AG04449 (cell line): Measurements from ENCODE around the gene LDLRAD4.

ENCODE experiments used
- CTCF ChIA-PET: fragments of 350-600 bp; formaldehyde crosslinking; extraction: SDS; loops from one replicate; lab custom pipeline; 2021; ENCODE audit warnings: antibody characterized with exemption; lab: Yijun Ruan, JAX
- POLR2A ChIA-PET: fragments of 400-600, 350-600 bp; formaldehyde crosslinking; extraction: SDS; loops from one replicate; lab custom pipeline; 2020; ENCODE audit warnings: antibody characterized with exemption, inconsistent platforms; lab: Yijun Ruan, JAX
- DNase-seq: peaks from one replicate; pipeline ENCODE4 v3.0.0-alpha.2; 2010; ENCODE audit warnings: low read depth, low spot score
- H3K4me3 ChIP-seq: 2 replicates; pipeline ENCODE4 v1.5.1; 2011; ENCODE audit warnings: low read depth, mild to moderate bottlenecking, control low read depth, low read length
- CTCF ChIP-seq: IDR thresholded peaks from one replicate; pipeline ENCODE4 v1.5.1; 2011; ENCODE audit warnings: mild to moderate bottlenecking, moderate library complexity, low read length, control low read depth, inconsistent platforms; ENCODE audit not compliant: insufficient read depth; ENCODE audit errors: missing control alignments

The LDLRAD4 gene

GRCh38 chr18:13638719-13639595 is 420.4 kb downstream of the LDLRAD4 start:
- no peak overlapping the region for H3K4me3 ChIP-seq
- ChIA-PET CTCF (interaction anchor here (0.6 kb wide), 1 partner anchor 33 kb away, joined by 3 read pairs; no protein-coding TSS in a partner anchor), POLR2A (no interaction called here)
- TF ChIP-seq CTCF: no peak
- no peak for DNase-seq

GRCh38 chr18:13640266-13640860 is 421.8 kb downstream of the LDLRAD4 start:
- TF ChIP-seq CTCF: no peak
- H3K4me3 ChIP-seq: no peak overlapping the region
- no peak for DNase-seq
- ChIA-PET CTCF (no interaction called here), POLR2A (no interaction called here)

GRCh38 chr18:13641551-13642439 is 423.2 kb downstream of the LDLRAD4 start:
- no peak overlapping the region for H3K4me3 ChIP-seq
- TF ChIP-seq CTCF: no peak
- ChIA-PET CTCF (no interaction called here), POLR2A (no interaction called here)
- no peak for DNase-seq

GRCh38 chr18:13642440-13642827 is 423.9 kb downstream of the LDLRAD4 start:
- POLR2A ChIA-PET: no interaction called here
- no peak for DNase-seq
- no peak for TF ChIP-seq CTCF
- no peak overlapping the region for H3K4me3 ChIP-seq
- CTCF ChIA-PET: no interaction called here

- POLR2A ChIA-PET: no interaction called here
- TF ChIP-seq CTCF: no peak
- CTCF ChIA-PET: no interaction called here
- DNase-seq: no peak
- H3K4me3 ChIP-seq: no peak overlapping the region
These were observed 424.7 kb downstream of the LDLRAD4 start for GRCh38 chr18:13643261-13643751.

GRCh38 chr18:13645093-13645492 is 426.5 kb downstream of the LDLRAD4 start:
- TF ChIP-seq CTCF: no peak
- H3K4me3 ChIP-seq: no peak overlapping the region
- DNase-seq: no peak
- POLR2A ChIA-PET: no interaction called here
- CTCF ChIA-PET: no interaction called here
